OCI-LY7 (cell line): ENCODE results near the gene NAB1.

Source experiments
- CTCF ChIP-seq: fragments of 200-600 bp; sonication (generic); conservative IDR thresholded peaks from 2 replicates; pipeline ENCODE4 v1.5.1; 2014; ENCODE audit warnings: mild to moderate bottlenecking, antibody characterized with exemption, low read length, moderate library complexity, mixed read lengths
- EZH2phosphoT487 ChIP-seq: fragments of 200-600 bp; sonication (generic); IDR thresholded peaks from 2 replicates; pipeline ENCODE4 v1.6.1; 2018; ENCODE audit warnings: low read depth, borderline replicate concordance, mild to moderate bottlenecking, mixed run types, antibody characterized with exemption, low read length, moderate library complexity, mixed read lengths

- TF ChIP-seq CTCF, result no peak
- TF ChIP-seq EZH2phosphoT487, result no peak
Observed at GRCh38 chr2:190740449-190740848, 91.6 kb downstream of the NAB1 start.
